GM19395 (cell line): Measurements from ENCODE around the gene REC114.

Experiments
- ATAC-seq: cut with Tn5 transposase; IDR thresholded peaks from one replicate; pipeline ENCODE4 v1.9.1; 2021; ENCODE audit warnings: mild to moderate bottlenecking, moderate library complexity; ENCODE audit not compliant: unreplicated experiment

REC114 gene

GRCh38 chr15:73601451-73602445 lies 158.8 kb downstream of the REC114 start:
- no peak for ATAC-seq

DNA sequence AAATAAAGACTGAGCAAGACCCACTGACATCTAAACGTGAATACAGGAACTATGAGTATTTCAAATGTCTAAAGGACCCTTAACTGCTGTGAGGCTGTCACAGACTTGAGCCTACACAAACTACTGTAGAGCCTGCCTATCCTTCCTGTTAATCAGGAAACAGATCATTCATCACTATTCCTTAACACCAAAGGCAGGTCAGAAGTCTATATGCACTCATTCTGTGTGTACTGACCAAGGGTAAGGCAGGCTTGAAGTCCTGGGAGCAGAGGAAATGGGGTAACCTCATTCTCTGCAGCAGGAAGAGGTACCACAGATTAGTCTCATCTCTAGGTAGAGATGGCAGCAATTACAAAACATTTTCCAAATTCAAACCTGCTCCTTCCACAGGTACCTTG lies 159.5 kb downstream of the REC114 start:
- ATAC-seq = no peak

DNA sequence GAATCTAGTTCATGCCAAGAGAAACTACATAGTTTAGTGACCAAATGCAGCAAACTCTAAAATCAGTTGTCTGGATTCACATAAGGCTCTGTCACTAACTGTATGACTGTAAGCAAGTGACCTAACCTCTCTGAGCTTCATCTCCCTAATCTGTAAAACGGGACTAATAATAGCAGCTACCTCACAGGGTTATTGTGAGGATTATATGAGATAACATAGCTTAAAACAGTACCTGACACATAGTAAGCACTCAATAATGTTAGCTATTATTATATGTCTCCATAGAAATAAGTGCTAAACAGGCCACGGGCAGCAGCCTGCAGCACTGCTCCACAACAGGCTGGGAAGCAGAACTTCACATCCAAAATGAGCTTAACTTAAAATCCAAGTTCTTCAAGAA lies 160.0 kb downstream of the REC114 start:
- ATAC-seq = no peak

GRCh38 chr15:73604477-73604876 lies 161.5 kb downstream of the REC114 start:
- no peak for ATAC-seq

GRCh38 chr15:73605759-73606436 lies 162.9 kb downstream of the REC114 start:
- ATAC-seq = no peak

GRCh38 chr15:73607405-73607804 lies 164.4 kb downstream of the REC114 start:
- ATAC-seq = peak; percentile 49

- ATAC-seq = peak; percentile 17
These were observed 164.9 kb downstream of the REC114 start for GRCh38 chr15:73607843-73608242.

DNA sequence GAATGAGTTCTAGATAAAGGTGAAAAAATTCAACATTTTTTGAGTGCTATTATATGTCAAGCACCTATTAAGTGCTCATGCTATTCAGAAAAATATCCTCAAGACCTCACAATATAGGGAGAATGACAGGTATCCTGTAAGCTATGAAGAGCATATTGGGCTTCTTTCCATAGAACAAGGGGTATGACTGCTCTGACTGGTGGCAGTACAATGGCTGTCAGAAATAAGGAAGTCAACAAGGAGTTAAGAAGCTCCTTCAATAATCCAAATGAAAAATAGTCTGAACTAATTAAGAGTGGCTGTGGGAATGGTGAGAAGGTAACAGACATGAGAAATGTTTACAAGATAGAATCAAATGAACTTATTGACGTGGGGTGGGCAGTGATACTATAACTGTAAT lies 165.5 kb downstream of the REC114 start:
- ATAC-seq = no peak

DNA sequence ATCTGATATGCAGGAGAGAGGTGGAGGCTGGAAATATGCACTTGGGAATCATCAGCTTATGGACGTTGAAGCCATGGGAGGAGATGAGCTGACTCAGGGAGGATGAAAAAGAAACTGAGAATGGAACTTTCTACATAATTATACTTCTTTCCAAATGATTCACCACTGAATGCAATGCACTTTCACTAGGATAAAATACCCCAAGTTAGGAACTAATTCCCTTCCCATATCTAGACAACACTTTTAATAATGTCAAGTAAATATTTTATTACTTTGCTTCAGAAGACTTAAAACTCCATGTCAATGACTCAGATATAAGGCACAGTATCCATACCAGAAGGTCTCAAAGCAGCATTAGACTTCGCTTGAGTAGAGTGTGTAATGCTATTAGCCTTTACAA lies 166.0 kb downstream of the REC114 start:
- no peak for ATAC-seq
